Sigmoid colon (tissue), 3 donors: Measurements from ENCODE around the gene GYG2.
"Not testable (repeated sequence)": the region's sequence is repeated elsewhere in the genome, so short reads cannot be mapped to it uniquely, and the experiment has no call there.

Experiments used
- POLR2A ChIP-seq, 2 donors: fragments of 450-650 bp; IDR thresholded peaks; one replicate each; pipeline ENCODE4 v1.6.1; 2016; ENCODE audit warnings: antibody characterized with exemption in 2 of 2, mild to moderate bottlenecking in 2 of 2, moderate library complexity in 2 of 2
- TF ChIP-seq, protein P1 (sequence below), 4 experiments: fragments of 450-650 bp in 3 of 4; fragments of 200-600 bp in 1 of 4; IDR thresholded peaks; one replicate each; pipeline ENCODE4 v1.5.1; 2016 to 2019; ENCODE audit warnings: antibody characterized with exemption in 4 of 4, mild to moderate bottlenecking in 3 of 4, moderate library complexity in 2 of 4

DNA sequence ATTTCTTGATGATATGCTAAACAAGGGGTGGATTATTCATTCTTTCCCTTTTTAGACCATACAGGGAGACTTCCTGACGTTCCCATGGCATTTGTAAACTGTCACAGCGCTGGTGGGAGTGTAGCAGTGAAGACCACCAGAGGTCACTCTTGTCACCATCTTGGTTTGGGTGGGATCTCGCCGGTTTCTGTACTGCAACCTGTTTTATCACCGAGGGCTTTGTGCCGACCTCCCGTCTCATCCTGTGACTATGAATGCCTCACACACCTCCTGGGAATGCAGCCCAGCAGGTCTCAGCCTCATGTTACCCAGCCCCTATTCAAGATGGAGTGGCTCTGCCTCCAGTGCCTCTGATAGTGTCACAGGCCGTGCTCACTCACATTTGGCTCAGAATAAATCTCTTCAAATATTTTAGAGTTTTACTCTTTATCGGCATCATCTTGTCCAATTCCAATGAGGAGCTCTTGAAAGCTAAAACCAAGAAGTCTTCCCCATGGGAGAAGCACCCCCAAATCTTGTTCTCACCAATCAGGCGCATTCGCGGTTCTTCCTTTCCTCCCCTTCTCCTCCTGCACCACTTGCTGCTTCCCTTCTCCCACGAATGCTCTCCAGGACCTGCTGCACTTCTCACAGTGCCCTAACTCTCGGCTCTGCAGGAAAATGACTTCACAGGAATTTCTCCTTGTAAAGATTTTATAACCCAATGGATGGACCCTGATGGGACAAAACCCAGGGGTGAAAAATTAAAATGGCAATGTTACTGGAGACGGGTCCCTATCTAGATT is 61.2 kb downstream of the GYG2 start:
- TF ChIP-seq, protein P1, sequence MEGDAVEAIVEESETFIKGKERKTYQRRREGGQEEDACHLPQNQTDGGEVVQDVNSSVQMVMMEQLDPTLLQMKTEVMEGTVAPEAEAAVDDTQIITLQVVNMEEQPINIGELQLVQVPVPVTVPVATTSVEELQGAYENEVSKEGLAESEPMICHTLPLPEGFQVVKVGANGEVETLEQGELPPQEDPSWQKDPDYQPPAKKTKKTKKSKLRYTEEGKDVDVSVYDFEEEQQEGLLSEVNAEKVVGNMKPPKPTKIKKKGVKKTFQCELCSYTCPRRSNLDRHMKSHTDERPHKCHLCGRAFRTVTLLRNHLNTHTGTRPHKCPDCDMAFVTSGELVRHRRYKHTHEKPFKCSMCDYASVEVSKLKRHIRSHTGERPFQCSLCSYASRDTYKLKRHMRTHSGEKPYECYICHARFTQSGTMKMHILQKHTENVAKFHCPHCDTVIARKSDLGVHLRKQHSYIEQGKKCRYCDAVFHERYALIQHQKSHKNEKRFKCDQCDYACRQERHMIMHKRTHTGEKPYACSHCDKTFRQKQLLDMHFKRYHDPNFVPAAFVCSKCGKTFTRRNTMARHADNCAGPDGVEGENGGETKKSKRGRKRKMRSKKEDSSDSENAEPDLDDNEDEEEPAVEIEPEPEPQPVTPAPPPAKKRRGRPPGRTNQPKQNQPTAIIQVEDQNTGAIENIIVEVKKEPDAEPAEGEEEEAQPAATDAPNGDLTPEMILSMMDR (IDR thresholded peaks at IDR 0.05), result not testable (repeated sequence)
- not testable (repeated sequence) for TF ChIP-seq POLR2A (IDR thresholded peaks at IDR 0.05)
